Central memory CD8-positive, alpha-beta T cell (primary cell): ENCODE results near the gene CACNA2D3.

Source experiments
- ATAC-seq: fragments of 150-1000 bp; cut with Tn5 transposase; replicated peaks from 2 replicates; pipeline ENCODE4 v1.10.0; 2022; ENCODE audit warnings: mild to moderate bottlenecking, moderate FRiP score, moderate number of reproducible peaks; ENCODE audit not compliant: poor library complexity, severe bottlenecking; ENCODE audit errors: extremely low read depth
- DNase-seq, 2 donors: peaks; one replicate each; pipeline ENCODE4 v3.0.0; 2021; ENCODE audit warnings: low spot score in 2 of 2
- H3K27ac Mint-ChIP-seq: one replicate; pipeline ENCODE4 v1.8.0; 2022; ENCODE audit warnings: low read depth, mild to moderate bottlenecking, moderate library complexity, mixed read lengths
- H3K27me3 Mint-ChIP-seq: one replicate; pipeline ENCODE4 v1.8.0; 2022; ENCODE audit warnings: mixed read lengths
- H3K36me3 Mint-ChIP-seq: one replicate; pipeline ENCODE4 v1.8.0; 2022; ENCODE audit warnings: mild to moderate bottlenecking, moderate library complexity, mixed read lengths; ENCODE audit not compliant: insufficient read depth
- H3K4me1 Mint-ChIP-seq: one replicate; pipeline ENCODE4 v1.8.0; 2022; ENCODE audit warnings: mixed read lengths
- H3K4me3 Mint-ChIP-seq: one replicate; pipeline ENCODE4 v1.8.0; 2022; ENCODE audit warnings: mild to moderate bottlenecking, moderate library complexity, mixed read lengths
- H3K9me3 Mint-ChIP-seq: one replicate; pipeline ENCODE4 v1.8.0; 2022; ENCODE audit warnings: mixed read lengths

The CACNA2D3 gene

GRCh38 chr3:54591157-54591556, 468.8 kb downstream of the CACNA2D3 start:
- Mint-ChIP-seq H3K4me1 (no peaks in the 10 kb centered on the region), H3K4me3 (no peak overlapping the region), H3K9me3 (peaks cover 5% of the 10 kb centered on the region), H3K36me3 (no peaks in the 10 kb centered on the region), H3K27ac (no peak overlapping the region), H3K27me3 (no peaks in the 10 kb centered on the region)
- DNase-seq (no peak), ATAC-seq (no peak)

GRCh38 chr3:54593653-54594052, 471.3 kb downstream of the CACNA2D3 start:
- no peaks in the 10 kb centered on the region for H3K4me1 Mint-ChIP-seq
- DNase-seq (no peak), ATAC-seq (no peak)
- H3K27me3 Mint-ChIP-seq: no peaks in the 10 kb centered on the region
- no peak overlapping the region for H3K27ac Mint-ChIP-seq
- no peaks in the 10 kb centered on the region for H3K36me3 Mint-ChIP-seq
- H3K9me3 Mint-ChIP-seq: peaks cover 18% of the 10 kb centered on the region
- H3K4me3 Mint-ChIP-seq: no peak overlapping the region

- no peak overlapping the region for H3K4me3 Mint-ChIP-seq
- no peaks in the 10 kb centered on the region for H3K27me3 Mint-ChIP-seq
- H3K36me3 Mint-ChIP-seq: no peaks in the 10 kb centered on the region
- no peaks in the 10 kb centered on the region for H3K4me1 Mint-ChIP-seq
- peaks cover 18% of the 10 kb centered on the region for H3K9me3 Mint-ChIP-seq
- H3K27ac Mint-ChIP-seq: no peak overlapping the region
- no peak for DNase-seq
- ATAC-seq: no peak
Measured at GRCh38 chr3:54596087-54596486, 473.7 kb downstream of the CACNA2D3 start.

- DNase-seq (no peak), ATAC-seq (no peak)
- H3K27me3 Mint-ChIP-seq: no peaks in the 10 kb centered on the region
- no peak overlapping the region for H3K4me3 Mint-ChIP-seq
- H3K4me1 Mint-ChIP-seq: no peaks in the 10 kb centered on the region
- peaks cover 18% of the 10 kb centered on the region for H3K9me3 Mint-ChIP-seq
- H3K36me3 Mint-ChIP-seq: no peaks in the 10 kb centered on the region
- H3K27ac Mint-ChIP-seq: no peak overlapping the region
Measured at GRCh38 chr3:54599716-54600115, 477.4 kb downstream of the CACNA2D3 start.

GRCh38 chr3:54600441-54601204, 478.3 kb downstream of the CACNA2D3 start:
- Mint-ChIP-seq H3K9me3 (peaks cover 13% of the 10 kb centered on the region), H3K36me3 (no peaks in the 10 kb centered on the region), H3K27me3 (no peaks in the 10 kb centered on the region), H3K4me3 (no peak overlapping the region), H3K27ac (no peak overlapping the region), H3K4me1 (no peaks in the 10 kb centered on the region)
- DNase-seq (no peak), ATAC-seq (no peak)

GRCh38 chr3:54604495-54604894, 482.1 kb downstream of the CACNA2D3 start:
- ATAC-seq (no peak), DNase-seq (no peak)
- Mint-ChIP-seq H3K4me1 (no peaks in the 10 kb centered on the region), H3K27me3 (no peaks in the 10 kb centered on the region), H3K9me3 (peaks cover 10% of the 10 kb centered on the region), H3K36me3 (no peaks in the 10 kb centered on the region), H3K27ac (no peak overlapping the region), H3K4me3 (no peak overlapping the region)

- Mint-ChIP-seq H3K9me3 (peaks cover 10% of the 10 kb centered on the region), H3K27ac (no peak overlapping the region), H3K27me3 (no peaks in the 10 kb centered on the region), H3K4me1 (no peaks in the 10 kb centered on the region), H3K36me3 (no peaks in the 10 kb centered on the region), H3K4me3 (no peak overlapping the region)
- DNase-seq: no peak
- no peak for ATAC-seq
Measured at GRCh38 chr3:54608041-54608440, 485.7 kb downstream of the CACNA2D3 start.

- H3K27me3 Mint-ChIP-seq: no peaks in the 10 kb centered on the region
- no peak overlapping the region for H3K4me3 Mint-ChIP-seq
- peaks cover 10% of the 10 kb centered on the region for H3K9me3 Mint-ChIP-seq
- no peaks in the 10 kb centered on the region for H3K4me1 Mint-ChIP-seq
- ATAC-seq (no peak), DNase-seq (no peak)
- H3K36me3 Mint-ChIP-seq: no peaks in the 10 kb centered on the region
- H3K27ac Mint-ChIP-seq: no peak overlapping the region
Measured at GRCh38 chr3:54619053-54619452, 496.7 kb downstream of the CACNA2D3 start.

GRCh38 chr3:54619531-54619930, 497.2 kb downstream of the CACNA2D3 start:
- Mint-ChIP-seq H3K36me3 (no peaks in the 10 kb centered on the region), H3K27me3 (no peaks in the 10 kb centered on the region), H3K4me3 (no peak overlapping the region), H3K4me1 (no peaks in the 10 kb centered on the region), H3K9me3 (peaks cover 6% of the 10 kb centered on the region), H3K27ac (no peak overlapping the region)
- DNase-seq (no peak), ATAC-seq (no peak)

- no peaks in the 10 kb centered on the region for H3K27me3 Mint-ChIP-seq
- peaks cover 6% of the 10 kb centered on the region for H3K9me3 Mint-ChIP-seq
- H3K4me1 Mint-ChIP-seq: no peaks in the 10 kb centered on the region
- H3K4me3 Mint-ChIP-seq: no peak overlapping the region
- H3K27ac Mint-ChIP-seq: no peak overlapping the region
- DNase-seq (no peak), ATAC-seq (no peak)
- H3K36me3 Mint-ChIP-seq: no peaks in the 10 kb centered on the region
Measured at GRCh38 chr3:54621184-54621583, 498.8 kb downstream of the CACNA2D3 start.

- Mint-ChIP-seq H3K27ac (no peak overlapping the region), H3K4me3 (no peak overlapping the region), H3K4me1 (no peaks in the 10 kb centered on the region), H3K9me3 (peaks cover 12% of the 10 kb centered on the region), H3K27me3 (no peaks in the 10 kb centered on the region), H3K36me3 (no peaks in the 10 kb centered on the region)
- ATAC-seq (no peak), DNase-seq (no peak)
Measured at GRCh38 chr3:54622678-54623077, 500.3 kb downstream of the CACNA2D3 start.

GRCh38 chr3:54625805-54626787, 503.7 kb downstream of the CACNA2D3 start:
- Mint-ChIP-seq H3K4me1 (no peaks in the 10 kb centered on the region), H3K36me3 (no peaks in the 10 kb centered on the region), H3K27me3 (no peaks in the 10 kb centered on the region), H3K27ac (no peak overlapping the region), H3K9me3 (peaks cover 20% of the 10 kb centered on the region), H3K4me3 (no peak overlapping the region)
- no peak for ATAC-seq
- DNase-seq: no peak
